Measurements from ENCODE around the gene FOXF1. TPM values are rescaled to one million over a fixed set of nuclear protein-coding genes. Genes with fewer than 3 reads are reported as not detected.

FOXF1 gene
- total RNA-seq, 2 experiments from 2014 or later, result not detected

GRCh38 chr16:86530251-86531190, 20.2 kb downstream of the FOXF1 start:
- CTCF ChIA-PET, result interaction anchor here (0.6 kb wide), 1 partner anchor 347 kb away, joined by 3 read pairs; no protein-coding TSS in a partner anchor
- POLR2A ChIA-PET, result interaction anchor here (0.6 kb wide), 1 partner anchor 554 kb away, joined by 4 read pairs; no protein-coding TSS in a partner anchor

GRCh38 chr16:86531191-86531545, 20.8 kb downstream of the FOXF1 start:
- ChIA-PET POLR2A (no interaction called here), CTCF (interaction anchor here (0.6 kb wide), 1 partner anchor 348 kb away, joined by 3 read pairs; no protein-coding TSS in a partner anchor)

- CTCF ChIA-PET, result no interaction called here
- POLR2A ChIA-PET, result no interaction called here
Observed at GRCh38 chr16:86531641-86532525, 21.6 kb downstream of the FOXF1 start.

GRCh38 chr16:86532526-86532815, 22.1 kb downstream of the FOXF1 start:
- ChIA-PET CTCF (no interaction called here), POLR2A (no interaction called here)

GRCh38 chr16:86533076-86533475, 22.7 kb downstream of the FOXF1 start:
- CTCF ChIA-PET, result no interaction called here
- POLR2A ChIA-PET, result no interaction called here

GRCh38 chr16:86533767-86534351, 23.5 kb downstream of the FOXF1 start:
- CTCF ChIA-PET, result no interaction called here
- POLR2A ChIA-PET, result no interaction called here

GRCh38 chr16:86534779-86535615, 24.7 kb downstream of the FOXF1 start:
- POLR2A ChIA-PET, result no interaction called here
- CTCF ChIA-PET, result no interaction called here

- ChIA-PET POLR2A (no interaction called here), CTCF (interaction anchor here (1.2 kb wide), 1 partner anchor 19 kb away, joined by 3 read pairs; no protein-coding TSS in a partner anchor)
Observed at GRCh38 chr16:86536621-86537020, 26.3 kb downstream of the FOXF1 start.

GRCh38 chr16:86537486-86537885, 27.2 kb downstream of the FOXF1 start:
- ChIA-PET POLR2A (no interaction called here), CTCF (no interaction called here)

- CTCF ChIA-PET, result no interaction called here
- POLR2A ChIA-PET, result no interaction called here
Observed at GRCh38 chr16:86538196-86538780, 28.0 kb downstream of the FOXF1 start.

GRCh38 chr16:86540894-86541293, 30.6 kb downstream of the FOXF1 start:
- CTCF ChIA-PET, result interaction anchor here (1.3 kb wide), 1 partner anchor 24 kb away, joined by 3 read pairs; no protein-coding TSS in a partner anchor
- POLR2A ChIA-PET, result no interaction called here

GRCh38 chr16:86541560-86541959, 31.2 kb downstream of the FOXF1 start:
- ChIA-PET CTCF (interaction anchor here (1.3 kb wide), 1 partner anchor 23 kb away, joined by 3 read pairs; no protein-coding TSS in a partner anchor), POLR2A (no interaction called here)

- ChIA-PET CTCF (no interaction called here), POLR2A (no interaction called here)
Observed at GRCh38 chr16:86542756-86543750, 32.7 kb downstream of the FOXF1 start.

GRCh38 chr16:86545481-86545880, 35.2 kb downstream of the FOXF1 start:
- POLR2A ChIA-PET, result no interaction called here
- CTCF ChIA-PET, result no interaction called here

- ChIA-PET POLR2A (no interaction called here), CTCF (no interaction called here)
Observed at GRCh38 chr16:86545954-86546637, 35.8 kb downstream of the FOXF1 start.

GRCh38 chr16:86546638-86547013, 36.3 kb downstream of the FOXF1 start:
- CTCF ChIA-PET, result no interaction called here
- POLR2A ChIA-PET, result no interaction called here

- ChIA-PET POLR2A (no interaction called here), CTCF (no interaction called here)
Observed at GRCh38 chr16:86547286-86547685, 37.0 kb downstream of the FOXF1 start.
